NCI-H446 treated with DMSO at 0.1 percent for 48 hours (cell line): ENCODE data around the gene TAF10.
A peak's percentile ranks its signal among the peaks of the same experiment; 100 is the strongest.

ENCODE experiments used
- DNase-seq: peaks from one replicate; lab custom pipeline; 2025; lab: John Stamatoyannopoulos, UW

TAF10 gene

GRCh38 chr11:6612213-6613041 lies at the start of gene TAF10:
Gene TAF10, minus strand, starts transcription at chr11:6612216. Its CDS starts 27 bp downstream, at chr11:6612189.
- peak; percentile 87 for DNase-seq

- no peak for DNase-seq
Observed at GRCh38 chr11:6660712-6661111, 48.7 kb upstream of the TAF10 start.

GRCh38 chr11:6658647-6659046 lies 46.6 kb upstream of the TAF10 start:
- no peak for DNase-seq

- no peak for DNase-seq
Observed at GRCh38 chr11:6657346-6657745, 45.3 kb upstream of the TAF10 start.

GRCh38 chr11:6656936-6657335 lies 44.9 kb upstream of the TAF10 start:
- no peak for DNase-seq

GRCh38 chr11:6656584-6656915 lies 44.5 kb upstream of the TAF10 start:
- DNase-seq: no peak

- no peak for DNase-seq
Observed at GRCh38 chr11:6655790-6656583, 44.0 kb upstream of the TAF10 start, which contains the start of gene DCHS1. Gene DCHS1, minus strand, starts transcription at chr11:6655809. Its CDS starts 14,196 bp downstream, at chr11:6641613.

GRCh38 chr11:6655020-6655789 lies 43.2 kb upstream of the TAF10 start:
- no peak for DNase-seq

- no peak for DNase-seq
Observed at GRCh38 chr11:6654281-6655019, 42.4 kb upstream of the TAF10 start.

- no peak for DNase-seq
Observed at GRCh38 chr11:6653656-6654055, 41.6 kb upstream of the TAF10 start.

GRCh38 chr11:6653097-6653496 lies 41.1 kb upstream of the TAF10 start:
- no peak for DNase-seq

- no peak for DNase-seq
Observed at GRCh38 chr11:6652182-6652581, 40.2 kb upstream of the TAF10 start.

GRCh38 chr11:6650980-6651379 lies 39.0 kb upstream of the TAF10 start:
- no peak for DNase-seq

GRCh38 chr11:6650104-6650503 lies 38.1 kb upstream of the TAF10 start:
- DNase-seq: no peak

- no peak for DNase-seq
Observed at GRCh38 chr11:6648501-6648900, 36.5 kb upstream of the TAF10 start.

- DNase-seq: no peak
Observed at GRCh38 chr11:6647836-6648235, 35.8 kb upstream of the TAF10 start.

- no peak for DNase-seq
Observed at GRCh38 chr11:6646918-6647679, 35.1 kb upstream of the TAF10 start.

- DNase-seq: no peak
Observed at GRCh38 chr11:6646576-6646917, 34.5 kb upstream of the TAF10 start.

GRCh38 chr11:6646071-6646470 lies 34.1 kb upstream of the TAF10 start:
- DNase-seq: no peak

GRCh38 chr11:6642957-6643356 lies 30.9 kb upstream of the TAF10 start:
- no peak for DNase-seq
